ENCODE measurements around the gene PLEKHA8.

DNA sequence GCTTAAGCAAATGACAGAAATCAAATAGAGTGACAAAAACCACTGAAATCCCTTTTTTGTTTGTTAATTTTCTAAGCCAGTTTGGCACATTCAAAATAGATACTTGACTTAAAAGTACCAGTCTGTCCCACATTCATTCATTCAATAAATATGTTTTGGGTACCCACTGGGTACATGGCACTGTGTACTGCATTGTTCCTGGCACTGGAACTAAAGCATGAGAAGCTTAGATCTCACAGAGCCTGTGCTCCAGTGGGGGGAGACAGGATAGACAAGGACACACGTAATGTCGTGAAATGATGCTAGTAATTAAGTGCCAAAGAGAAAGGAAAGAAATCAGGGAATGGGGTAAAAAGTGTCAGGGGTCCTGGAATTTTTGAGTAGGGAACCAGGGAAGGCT is 119.6 kb downstream of the PLEKHA8 start:
- TF ChIP-seq, protein P1, sequence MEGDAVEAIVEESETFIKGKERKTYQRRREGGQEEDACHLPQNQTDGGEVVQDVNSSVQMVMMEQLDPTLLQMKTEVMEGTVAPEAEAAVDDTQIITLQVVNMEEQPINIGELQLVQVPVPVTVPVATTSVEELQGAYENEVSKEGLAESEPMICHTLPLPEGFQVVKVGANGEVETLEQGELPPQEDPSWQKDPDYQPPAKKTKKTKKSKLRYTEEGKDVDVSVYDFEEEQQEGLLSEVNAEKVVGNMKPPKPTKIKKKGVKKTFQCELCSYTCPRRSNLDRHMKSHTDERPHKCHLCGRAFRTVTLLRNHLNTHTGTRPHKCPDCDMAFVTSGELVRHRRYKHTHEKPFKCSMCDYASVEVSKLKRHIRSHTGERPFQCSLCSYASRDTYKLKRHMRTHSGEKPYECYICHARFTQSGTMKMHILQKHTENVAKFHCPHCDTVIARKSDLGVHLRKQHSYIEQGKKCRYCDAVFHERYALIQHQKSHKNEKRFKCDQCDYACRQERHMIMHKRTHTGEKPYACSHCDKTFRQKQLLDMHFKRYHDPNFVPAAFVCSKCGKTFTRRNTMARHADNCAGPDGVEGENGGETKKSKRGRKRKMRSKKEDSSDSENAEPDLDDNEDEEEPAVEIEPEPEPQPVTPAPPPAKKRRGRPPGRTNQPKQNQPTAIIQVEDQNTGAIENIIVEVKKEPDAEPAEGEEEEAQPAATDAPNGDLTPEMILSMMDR (IDR thresholded peaks at IDR 0.05; ENCODE audit: low read length) = no peak
- no peak for TF ChIP-seq EZH2phosphoT487 (IDR thresholded peaks at IDR 0.05; ENCODE audit: low read length)
